Esophagus squamous epithelium (tissue), 4 donors: ENCODE data around the gene CEACAM21.

Experiments
- CTCF ChIP-seq, 6 experiments: fragments of 450-650 bp in 4 of 6; fragments of 200-600 bp in 2 of 6; sonication (generic) in 2 of 6; IDR thresholded peaks; one replicate each; pipeline ENCODE4 v1.5.1; 2016 to 2019; ENCODE audit warnings: antibody characterized with exemption in 6 of 6, mild to moderate bottlenecking in 4 of 6, moderate library complexity in 4 of 6
- POLR2A ChIP-seq, 4 donors: fragments of 450-650 bp; IDR thresholded peaks; one replicate each; pipeline ENCODE4 v1.6.1; 2017; ENCODE audit warnings: antibody characterized with exemption in 4 of 4, mild to moderate bottlenecking in 4 of 4, moderate library complexity in 3 of 4

GRCh38 chr19:41529484-41530183, 46.3 kb upstream of the CEACAM21 start:
- TF ChIP-seq CTCF (IDR thresholded peaks at IDR 0.05), result no peak
- TF ChIP-seq POLR2A (IDR thresholded peaks at IDR 0.05), result no peak
